Muscle of leg (tissue), 11 donors: ENCODE measurements around the gene SMNDC1. TPM values are rescaled to one million over a fixed set of nuclear protein-coding genes. Genes with fewer than 3 reads are reported as not detected.
"Not testable (repeated sequence)": the region's sequence is repeated elsewhere in the genome, so short reads cannot be mapped to it uniquely, and the experiment has no call there.

Source experiments
- DNase-seq: peaks from one replicate; pipeline ENCODE4 v3.0.0; 2013
- H3K27ac ChIP-seq: one replicate; pipeline ENCODE4 v1.5.1; 2013; ENCODE audit warnings: mild to moderate bottlenecking, low read length, control low read depth
- H3K27me3 ChIP-seq: one replicate; pipeline ENCODE4 v1.6.1; 2013; ENCODE audit warnings: low read length; ENCODE audit not compliant: control insufficient read depth, insufficient read depth
- H3K36me3 ChIP-seq: one replicate; pipeline ENCODE4 v1.6.1; 2013; ENCODE audit warnings: low read length; ENCODE audit not compliant: control insufficient read depth, insufficient read depth
- H3K4me1 ChIP-seq: one replicate; pipeline ENCODE4 v1.6.1; 2013; ENCODE audit warnings: low read length; ENCODE audit not compliant: control insufficient read depth, insufficient read depth
- H3K4me3 ChIP-seq: one replicate; pipeline ENCODE4 v1.5.1; 2013; ENCODE audit warnings: low read length, control low read depth
- H3K9me3 ChIP-seq: replicated peaks from 2 replicates; pipeline ENCODE4 v1.6.1; 2013; ENCODE audit warnings: low read depth, low read length; ENCODE audit not compliant: control insufficient read depth
- WGBS: methylation state at CpG from one replicate; pipeline ENCODE4 v1.1.5; 2013; ENCODE audit warnings: missing lambda C conversion rate; ENCODE audit not compliant: insufficient coverage; 5-methylcytosine and 5-hydroxymethylcytosine counted together
- polyA plus RNA-seq, 8 donors: library from polyadenylated mRNA; unstranded; fragments of 120-200 nt; gene quantifications; one replicate each; pipeline versions ENCODE4 v1.2.1 to v1.2.3, GENCODE V29; 2013; ENCODE audit warnings: inconsistent platforms in 1 of 8, low replicate concordance in 1 of 8; ENCODE audit not compliant: insufficient read length in 8 of 8, insufficient read depth in 1 of 8
- total RNA-seq: library from RNA; stranded (reverse); fragments of 120-200 nt; gene quantifications from one replicate; pipeline ENCODE4 v1.2.4, GENCODE V29; 2013

The SMNDC1 gene
- total and polyA plus RNA-seq, 9 donors = 8.6 to 39.0 (median 33.6) TPM

DNA sequence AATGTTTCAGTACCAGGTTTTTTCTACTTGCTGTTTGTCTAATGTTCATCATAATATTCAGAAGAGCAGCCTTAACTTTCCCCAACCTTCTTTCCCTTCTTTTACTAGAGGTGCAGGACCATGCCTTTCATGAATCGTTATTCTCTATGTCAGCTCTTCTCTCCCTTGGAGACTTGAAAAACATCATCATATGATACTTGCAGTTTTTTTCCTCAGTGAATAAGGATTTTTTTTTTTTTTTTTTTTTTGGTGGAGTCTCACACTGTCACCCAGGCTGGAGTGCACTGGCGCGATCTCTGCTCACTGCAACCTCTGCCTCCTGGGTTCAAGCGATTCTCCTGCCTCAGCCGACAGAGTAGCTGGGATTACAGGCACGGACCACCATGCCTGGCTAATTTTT, 30.1 kb downstream of the SMNDC1 start:
- Histone ChIP-seq H3K36me3 (no peaks in the 10 kb centered on the region), H3K4me1 (peaks cover 2% of the 10 kb centered on the region), H3K9me3 (no peaks in the 10 kb centered on the region), H3K27me3 (no peaks in the 10 kb centered on the region), H3K4me3 (no peak overlapping the region), H3K27ac (no peak overlapping the region)
- 86% methylated on average over 5 of the region's 6 CpGs for WGBS
- no peak for DNase-seq

DNA sequence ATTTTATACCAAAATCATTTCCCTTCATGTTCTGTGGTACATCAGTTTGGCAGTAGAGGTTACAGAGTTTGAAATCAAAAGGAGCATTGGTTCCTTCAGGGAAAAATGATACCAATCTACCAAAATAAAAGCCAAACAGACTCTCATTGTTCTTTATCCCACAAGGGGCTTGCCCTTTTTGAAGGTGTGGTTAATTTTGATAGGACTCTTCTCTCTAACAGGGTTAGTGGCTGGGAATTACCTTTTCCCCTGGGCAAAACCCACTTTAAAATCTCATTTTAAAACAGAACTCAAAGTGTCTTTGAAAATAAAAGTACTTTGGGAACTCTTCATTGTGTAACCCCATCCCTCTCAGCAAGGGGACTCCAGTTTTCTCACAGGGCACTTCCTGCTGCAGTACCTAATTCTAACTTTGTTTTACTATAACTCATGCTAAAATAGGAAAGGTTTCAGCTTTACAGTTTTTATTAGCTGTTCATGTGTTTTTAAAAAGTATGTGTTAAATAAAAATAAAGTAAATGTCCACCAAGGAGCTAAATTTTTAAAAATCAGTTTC, 30.6 kb downstream of the SMNDC1 start:
- Histone ChIP-seq H3K27me3 (no peaks in the 10 kb centered on the region), H3K4me3 (no peak overlapping the region), H3K36me3 (no peaks in the 10 kb centered on the region), H3K4me1 (peaks cover 2% of the 10 kb centered on the region), H3K9me3 (no peaks in the 10 kb centered on the region), H3K27ac (no peak overlapping the region)
- no peak for DNase-seq

DNA sequence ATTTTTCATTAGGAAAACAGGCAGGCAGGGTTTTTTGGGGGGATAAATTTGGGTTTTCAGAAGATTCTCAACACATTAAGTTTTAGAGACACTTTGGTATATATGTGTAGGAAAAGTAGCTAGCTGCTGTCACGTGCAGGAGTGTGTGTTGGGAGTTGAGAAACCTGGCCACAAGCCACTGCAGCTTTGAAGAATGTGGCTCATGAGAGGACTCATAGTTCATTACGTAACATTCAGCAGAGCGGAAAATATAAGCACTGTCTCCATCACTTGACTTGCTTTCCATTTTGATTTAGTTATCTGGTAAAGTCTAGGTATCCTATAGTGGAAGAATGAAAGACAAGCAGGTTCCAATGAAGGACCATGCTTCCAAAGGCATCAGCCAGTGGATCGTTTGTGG, 31.2 kb downstream of the SMNDC1 start:
- 20% methylated on average over 1 of the region's 4 CpGs for WGBS
- Histone ChIP-seq H3K4me3 (no peak overlapping the region), H3K4me1 (peaks cover 3% of the 10 kb centered on the region)

DNA sequence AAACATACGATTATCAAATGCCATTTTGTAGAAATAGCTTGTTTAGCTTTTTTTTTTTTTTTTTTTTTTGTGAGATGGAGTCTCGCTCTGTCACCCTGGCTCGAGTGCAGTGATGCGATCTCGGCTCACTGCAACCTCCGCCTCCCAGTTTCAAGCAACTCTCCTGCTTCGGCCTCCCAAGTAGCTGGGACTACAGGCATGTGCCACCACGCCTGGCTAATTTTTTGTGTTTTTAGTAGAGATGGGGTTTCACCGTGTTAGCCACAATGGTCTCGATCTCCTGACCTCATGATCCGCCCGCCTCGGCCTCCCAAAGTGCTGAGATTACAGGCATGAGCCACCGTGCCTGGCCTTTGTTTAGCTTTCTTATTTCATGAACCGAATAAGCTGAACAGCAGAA, 31.7 kb downstream of the SMNDC1 start:
- not testable (repeated sequence) for H3K36me3 ChIP-seq, H3K4me3 ChIP-seq, H3K9me3 ChIP-seq, H3K4me1 ChIP-seq, H3K27ac ChIP-seq, H3K27me3 ChIP-seq, DNase-seq
- WGBS = 100% methylated on average over 1 of the region's 15 CpGs

More for the DNA sequence above, 31.2 kb downstream of the SMNDC1 start:
- no peaks in the 10 kb centered on the region for H3K27me3 ChIP-seq
- no peak overlapping the region for H3K27ac ChIP-seq
- peak; percentile 91 for DNase-seq
- no peaks in the 10 kb centered on the region for H3K9me3 ChIP-seq
- H3K36me3 ChIP-seq = no peaks in the 10 kb centered on the region

DNA sequence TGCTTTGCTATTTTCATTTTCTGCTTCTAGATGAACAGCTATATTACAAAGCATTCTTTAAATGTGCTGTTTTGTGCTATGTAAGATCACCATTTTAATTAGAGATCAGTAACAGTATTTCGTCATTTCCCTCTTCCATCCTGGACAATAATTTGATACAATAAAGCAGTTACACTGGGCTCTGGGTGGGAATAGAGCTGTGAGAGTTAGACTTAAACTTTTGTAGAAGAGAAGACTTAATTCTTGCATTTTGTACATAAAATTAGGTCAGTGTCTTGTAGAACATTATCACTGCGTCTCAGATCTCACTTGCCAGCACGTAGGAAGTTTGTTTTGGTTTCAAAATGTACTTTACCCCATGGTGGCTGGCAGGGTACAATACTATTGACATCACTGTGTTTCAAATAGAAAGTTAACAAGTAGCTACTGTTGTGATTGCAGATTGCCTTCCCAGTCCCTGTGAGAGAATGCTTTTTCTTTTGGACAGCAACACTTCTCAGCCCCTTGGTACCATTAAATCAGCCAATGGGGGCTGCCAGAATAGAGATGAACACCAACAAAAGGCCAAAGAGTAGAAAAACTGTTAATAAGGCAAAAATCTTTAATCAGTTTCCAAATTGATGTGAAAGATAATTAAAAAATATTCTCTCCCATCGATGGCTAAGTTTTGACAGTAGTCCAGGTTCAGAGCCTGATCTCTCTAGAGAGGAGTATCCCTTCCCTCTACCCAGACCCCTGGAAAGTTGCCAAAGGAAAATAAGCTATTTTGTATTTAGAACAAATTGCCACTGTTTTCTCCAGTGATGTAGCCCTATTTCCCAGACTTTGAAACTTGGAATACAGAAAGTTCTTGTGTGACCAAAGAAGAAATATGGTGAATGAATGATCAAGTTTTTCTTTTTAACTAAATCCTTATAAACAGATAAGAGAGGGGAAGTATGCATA, 35.1 kb downstream of the SMNDC1 start:
- peaks cover 3% of the 10 kb centered on the region for H3K4me1 ChIP-seq
- peak overlapping the region; percentile 32 for H3K27ac ChIP-seq
- H3K4me3 ChIP-seq = no peak overlapping the region
- DNase-seq = peak; percentile 45
- H3K27me3 ChIP-seq = no peaks in the 10 kb centered on the region
- no peaks in the 10 kb centered on the region for H3K9me3 ChIP-seq
- no CpG with 5 or more reads among the region's 4 CpGs for WGBS
- H3K36me3 ChIP-seq = no peaks in the 10 kb centered on the region

DNA sequence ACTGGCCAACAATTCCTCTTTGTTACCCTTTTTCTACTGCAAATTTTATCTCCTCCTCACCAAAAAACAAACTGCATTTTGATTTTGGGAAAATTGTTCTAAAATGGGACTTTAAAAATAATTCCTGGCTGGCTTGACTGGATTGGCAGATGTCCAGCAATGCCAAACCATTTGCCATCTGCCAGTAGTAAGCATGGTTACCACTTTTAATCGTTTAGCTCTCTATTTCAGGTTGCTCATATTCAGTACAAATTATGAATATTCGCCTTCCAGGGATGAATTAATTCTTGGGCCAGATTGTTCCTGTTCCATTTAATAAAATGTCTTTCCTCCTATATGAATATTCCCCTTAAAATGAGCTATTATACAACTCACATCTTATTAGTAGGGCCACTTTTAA, 35.7 kb downstream of the SMNDC1 start:
- peaks cover 3% of the 10 kb centered on the region for H3K4me1 ChIP-seq

DNA sequence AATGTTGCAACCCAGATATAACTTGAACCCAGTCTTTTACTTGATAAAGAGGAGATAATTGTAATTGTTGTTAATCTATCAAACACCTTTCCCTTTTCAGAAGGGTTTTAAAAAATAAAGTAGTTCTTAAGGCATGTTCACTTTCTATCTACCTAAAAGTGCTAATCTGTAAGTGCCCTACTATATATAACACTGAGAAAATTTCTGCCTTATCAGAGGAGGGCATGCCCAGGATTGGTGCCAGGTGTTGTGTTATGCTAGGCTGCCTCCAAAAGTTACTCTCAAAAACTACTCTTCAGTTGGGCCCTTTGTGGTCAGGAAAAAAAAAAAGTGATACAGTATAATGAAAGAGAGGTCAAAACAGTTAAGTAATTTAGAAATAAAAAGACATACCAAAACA, 36.3 kb downstream of the SMNDC1 start:
- Histone ChIP-seq H3K4me1 (peaks cover 3% of the 10 kb centered on the region), H3K4me3 (no peak overlapping the region), H3K27ac (no peak overlapping the region), H3K27me3 (no peaks in the 10 kb centered on the region), H3K9me3 (no peaks in the 10 kb centered on the region), H3K36me3 (no peaks in the 10 kb centered on the region)
- DNase-seq = no peak

More for the DNA sequence above, 35.7 kb downstream of the SMNDC1 start:
- H3K9me3 ChIP-seq = no peaks in the 10 kb centered on the region
- no peak overlapping the region for H3K4me3 ChIP-seq
- DNase-seq = no peak
- no peak overlapping the region for H3K27ac ChIP-seq
- no CpG with 5 or more reads among the region's 2 CpGs for WGBS
- no peaks in the 10 kb centered on the region for H3K36me3 ChIP-seq
- H3K27me3 ChIP-seq = no peaks in the 10 kb centered on the region

DNA sequence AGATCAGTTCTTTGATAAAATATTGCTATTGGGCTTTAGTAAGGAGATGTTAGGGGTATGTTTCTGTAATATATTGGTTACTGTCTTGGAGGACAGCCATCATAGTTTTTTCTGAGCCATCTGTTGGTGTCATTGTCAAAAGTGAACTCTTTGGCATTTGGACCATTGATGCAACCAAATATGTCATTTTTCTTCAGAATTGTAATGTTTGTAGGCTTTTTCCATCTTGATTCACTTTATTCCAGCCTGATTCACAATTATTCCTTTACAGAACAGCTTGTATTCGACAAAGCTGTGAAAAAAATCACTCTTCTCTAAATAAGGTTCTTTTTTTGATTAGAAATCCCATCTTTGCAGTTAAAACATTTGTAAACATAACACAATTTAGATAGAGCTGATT, 37.4 kb downstream of the SMNDC1 start:
- H3K36me3 ChIP-seq = no peaks in the 10 kb centered on the region

DNA sequence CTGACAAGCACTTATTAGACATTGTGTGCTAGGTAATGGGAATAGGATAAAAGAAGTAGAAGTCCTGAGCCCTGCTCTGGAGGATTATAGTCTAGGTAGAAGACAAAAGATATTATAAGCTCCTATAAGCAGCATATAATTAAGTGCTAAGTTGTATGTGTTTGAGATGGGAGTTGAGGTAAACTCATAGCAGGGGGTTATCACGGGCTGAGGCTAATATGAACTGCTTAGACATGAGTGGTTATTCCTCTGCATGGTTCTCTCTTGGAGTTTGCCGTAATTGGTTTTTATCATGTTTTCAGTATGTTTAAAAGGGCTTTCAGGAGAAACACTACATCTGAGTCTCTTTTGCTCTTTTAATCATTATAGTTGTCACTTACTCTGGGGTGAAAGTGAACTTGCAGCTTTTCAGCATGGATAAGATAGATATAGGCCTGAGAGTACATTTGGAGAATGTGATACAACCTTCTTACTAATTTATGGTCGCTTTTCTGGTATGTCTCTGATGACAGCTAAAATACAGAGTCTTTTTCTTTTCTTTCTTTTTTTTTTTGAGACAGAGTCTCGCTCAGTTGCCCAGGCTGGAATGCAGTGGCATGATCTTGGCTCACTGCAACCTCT, 39.0 kb downstream of the SMNDC1 start:
- 100% methylated on average over 1 of the region's 4 CpGs for WGBS
- Histone ChIP-seq H3K4me1 (peaks cover 2% of the 10 kb centered on the region), H3K27me3 (no peaks in the 10 kb centered on the region), H3K27ac (no peak overlapping the region), H3K9me3 (no peaks in the 10 kb centered on the region), H3K4me3 (no peak overlapping the region), H3K36me3 (no peaks in the 10 kb centered on the region)
- DNase-seq = no peak

More for the DNA sequence above, 37.4 kb downstream of the SMNDC1 start:
- no peaks in the 10 kb centered on the region for H3K27me3 ChIP-seq
- no peak overlapping the region for H3K27ac ChIP-seq
- no peak for DNase-seq
- H3K4me1 ChIP-seq = peaks cover 2% of the 10 kb centered on the region
- H3K4me3 ChIP-seq = no peak overlapping the region
- WGBS = no CpG with 5 or more reads among the region's 1 CpG
- no peaks in the 10 kb centered on the region for H3K9me3 ChIP-seq

DNA sequence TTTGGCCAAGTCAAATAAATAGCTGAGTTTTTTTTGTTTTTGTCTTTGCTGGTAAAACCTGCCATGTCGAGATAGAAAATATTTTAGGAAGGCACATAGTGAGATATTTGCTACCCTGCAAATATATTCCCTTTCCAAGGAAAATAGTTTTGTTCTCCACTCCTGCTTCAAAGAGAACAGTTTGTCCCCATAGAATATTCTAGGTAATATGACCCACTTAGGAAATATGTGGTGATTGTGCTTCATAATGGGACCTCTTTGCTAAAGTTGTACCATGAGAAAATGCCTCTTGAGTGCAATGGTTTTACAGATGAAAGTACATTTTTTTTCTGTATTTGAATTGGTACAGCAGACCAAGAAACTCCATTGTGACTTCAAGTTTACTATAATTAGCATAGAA, 41.6 kb downstream of the SMNDC1 start:
- Histone ChIP-seq H3K36me3 (no peaks in the 10 kb centered on the region), H3K4me1 (no peaks in the 10 kb centered on the region), H3K27me3 (no peaks in the 10 kb centered on the region), H3K27ac (no peak overlapping the region), H3K9me3 (no peaks in the 10 kb centered on the region), H3K4me3 (no peak overlapping the region)
- no peak for DNase-seq
- WGBS = no CpG with 5 or more reads among the region's 1 CpG
